Gastrocnemius medialis (tissue), 4 donors: Measurements from ENCODE around the gene KIF22. TPM values are rescaled to one million over a fixed set of nuclear protein-coding genes. Genes with fewer than 3 reads are reported as not detected.
A peak's percentile ranks its signal among the peaks of the same experiment; 100 is the strongest.
"Not testable (repeated sequence)": the region's sequence is repeated elsewhere in the genome, so short reads cannot be mapped to it uniquely, and the experiment has no call there.

Experiments used
- ATAC-seq, 2 donors: fragments of 150-250 bp; one replicate each; pipeline ENCODE4 v1.9.1; 2016
- DNase-seq, 2 donors: peaks; one replicate each; pipeline ENCODE4 v3.0.0-alpha.2; 2019
- H3K27ac ChIP-seq, 4 donors: fragments of 200-600 bp; sonication (generic); 1 replicate in 1 of 4; 2 replicates in 3 of 4; pipeline ENCODE4 v1.5.1; 2016 to 2018; ENCODE audit warnings: mild to moderate bottlenecking in 2 of 4, moderate library complexity in 1 of 4
- H3K27me3 ChIP-seq, 3 donors: fragments of 200-600 bp; sonication (generic) in 2 of 3; 1 replicate in 1 of 3; 2 replicates in 2 of 3; pipeline versions ENCODE4 v1.5.1 to v1.6.0; 2016 to 2019; ENCODE audit warnings: mild to moderate bottlenecking in 1 of 3, moderate library complexity in 1 of 3
- H3K36me3 ChIP-seq, 2 donors: fragments of 200-600 bp; sonication (generic) in 1 of 2; one replicate each; pipeline ENCODE4 v1.5.1; 2017 to 2018
- H3K4me1 ChIP-seq, 2 donors: fragments of 200-600 bp; sonication (generic) in 1 of 2; one replicate each; pipeline ENCODE4 v1.5.1; 2016 to 2017; ENCODE audit warnings: mild to moderate bottlenecking in 2 of 2
- H3K4me3 ChIP-seq, 4 donors: fragments of 200-600 bp; sonication (generic) in 3 of 4; 1 replicate in 1 of 4; 2 replicates in 3 of 4; pipeline ENCODE4 v1.5.1; 2016 to 2019; ENCODE audit warnings: mild to moderate bottlenecking in 2 of 4
- H3K9me3 ChIP-seq, 3 donors: fragments of 200-600 bp; sonication (generic) in 2 of 3; 1 replicate in 1 of 3; 2 replicates in 2 of 3; pipeline ENCODE4 v1.5.1; 2016 to 2019
- POLR2A ChIP-seq, 2 donors: fragments of 450-650 bp; IDR thresholded peaks; one replicate each; pipeline ENCODE4 v1.6.1; 2017; ENCODE audit warnings: antibody characterized with exemption in 2 of 2, mild to moderate bottlenecking in 2 of 2, moderate library complexity in 2 of 2
- in situ Hi-C, 4 donors: fragments of 200-750 bp; cut with MboI; loops; one replicate each; pipeline versions ENCODE4 v1.15.0 to v1.8.0; 2017; ENCODE audit warnings: low sequenced_read_pairs in 4 of 4
- intact Hi-C: fragments of 100-400 bp; cut with DNase I; formaldehyde crosslinking; loops from one replicate; pipeline ENCODE4 v1.15.1; 2023; ENCODE audit warnings: low total_unique reads
- total RNA-seq, 4 donors: library from RNA; depleted of rRNA; stranded (reverse); fragments of >200 nt; gene quantifications; one replicate each; pipeline versions ENCODE4 v1.1.0 to v1.2.3, GENCODE V29; 2016
- TF ChIP-seq, protein P1 (sequence below), 5 experiments: fragments of 450-650 bp in 3 of 5; fragments of 200-600 bp in 2 of 5; sonication (generic) in 2 of 5; IDR thresholded peaks in 4 of 5; conservative IDR thresholded peaks in 1 of 5; 1 replicate in 4 of 5; 2 replicates in 1 of 5; pipeline ENCODE4 v1.5.1; 2016 to 2019; ENCODE audit warnings: antibody characterized with exemption in 5 of 5, mild to moderate bottlenecking in 3 of 5, moderate library complexity in 3 of 5

KIF22 gene
- total RNA-seq, 4 donors from 2014 or later, result 9.0 to 13.9 (median 12.8) TPM

DNA sequence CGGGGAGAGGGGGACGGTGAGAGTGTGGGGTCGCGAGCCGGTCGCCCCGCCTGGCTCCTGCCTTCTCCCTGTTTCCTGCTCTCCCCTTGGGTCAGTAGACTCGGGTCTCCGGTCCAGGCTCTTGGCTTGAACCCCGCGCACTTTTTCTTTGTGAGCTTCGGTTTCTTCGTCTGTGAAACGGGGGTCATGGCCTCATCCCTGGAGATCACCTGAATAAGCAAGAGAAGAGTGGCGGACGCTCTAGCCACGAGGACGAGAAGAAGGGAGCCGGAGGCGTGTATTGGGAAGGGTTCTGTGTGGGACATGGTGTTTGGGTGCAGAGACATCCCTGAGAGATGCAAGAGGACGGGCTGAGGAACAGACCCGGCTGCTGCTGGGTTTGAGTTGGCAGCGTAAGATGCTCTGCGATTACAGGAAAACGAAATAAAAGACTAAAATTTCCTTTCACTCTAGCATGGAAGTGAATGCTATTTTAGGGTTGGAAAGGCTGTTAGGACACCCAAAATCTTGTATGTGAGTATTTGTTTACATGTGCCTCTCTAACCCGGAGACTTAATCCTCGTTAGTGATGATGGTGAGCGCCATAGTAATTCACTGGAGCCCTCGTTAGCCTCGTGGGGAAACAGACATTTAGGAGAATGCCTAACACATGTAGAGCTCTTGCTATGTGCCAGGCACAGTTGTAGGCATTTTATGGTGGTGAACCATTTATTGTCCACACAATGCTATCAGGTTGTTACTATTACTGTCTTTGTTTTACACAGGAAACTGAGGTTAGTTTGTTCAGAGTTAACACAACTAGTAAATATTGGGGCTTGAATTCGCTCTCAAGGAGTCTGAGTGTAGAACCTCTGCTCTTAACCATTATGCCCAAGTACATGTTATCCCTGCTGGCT, 646 bp downstream of the KIF22 start:
- TF ChIP-seq POLR2A (IDR thresholded peaks at IDR 0.05), result no peak
- TF ChIP-seq, protein P1, sequence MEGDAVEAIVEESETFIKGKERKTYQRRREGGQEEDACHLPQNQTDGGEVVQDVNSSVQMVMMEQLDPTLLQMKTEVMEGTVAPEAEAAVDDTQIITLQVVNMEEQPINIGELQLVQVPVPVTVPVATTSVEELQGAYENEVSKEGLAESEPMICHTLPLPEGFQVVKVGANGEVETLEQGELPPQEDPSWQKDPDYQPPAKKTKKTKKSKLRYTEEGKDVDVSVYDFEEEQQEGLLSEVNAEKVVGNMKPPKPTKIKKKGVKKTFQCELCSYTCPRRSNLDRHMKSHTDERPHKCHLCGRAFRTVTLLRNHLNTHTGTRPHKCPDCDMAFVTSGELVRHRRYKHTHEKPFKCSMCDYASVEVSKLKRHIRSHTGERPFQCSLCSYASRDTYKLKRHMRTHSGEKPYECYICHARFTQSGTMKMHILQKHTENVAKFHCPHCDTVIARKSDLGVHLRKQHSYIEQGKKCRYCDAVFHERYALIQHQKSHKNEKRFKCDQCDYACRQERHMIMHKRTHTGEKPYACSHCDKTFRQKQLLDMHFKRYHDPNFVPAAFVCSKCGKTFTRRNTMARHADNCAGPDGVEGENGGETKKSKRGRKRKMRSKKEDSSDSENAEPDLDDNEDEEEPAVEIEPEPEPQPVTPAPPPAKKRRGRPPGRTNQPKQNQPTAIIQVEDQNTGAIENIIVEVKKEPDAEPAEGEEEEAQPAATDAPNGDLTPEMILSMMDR (IDR thresholded peaks at IDR 0.05 in 4 of 5, conservative IDR thresholded peaks at IDR 0.05 in 1 of 5), result no peak
- DNase-seq (no peak), ATAC-seq (no peak)
- Histone ChIP-seq H3K9me3 (no peaks in the 10 kb centered on the region), H3K4me3 (peak overlapping the region; percentile 79 to 95 (median 92)), H3K36me3 (no peaks in the 10 kb centered on the region), H3K27ac (peak overlapping the region; percentile 60 to 95 (median 75)), H3K4me1 (peaks cover 18 to 23% of the 10 kb centered on the region in 2 donors), H3K27me3 (no peaks in the 10 kb centered on the region)
- in situ Hi-C loops (no loop called here), intact Hi-C loops (loop anchor here (1.0 to 10.0 kb wide), 7 partner anchors 14 to 1924 kb away; partner anchors contain the start of genes CDIPT, INO80E, KCTD13 and PAGR1)

DNA sequence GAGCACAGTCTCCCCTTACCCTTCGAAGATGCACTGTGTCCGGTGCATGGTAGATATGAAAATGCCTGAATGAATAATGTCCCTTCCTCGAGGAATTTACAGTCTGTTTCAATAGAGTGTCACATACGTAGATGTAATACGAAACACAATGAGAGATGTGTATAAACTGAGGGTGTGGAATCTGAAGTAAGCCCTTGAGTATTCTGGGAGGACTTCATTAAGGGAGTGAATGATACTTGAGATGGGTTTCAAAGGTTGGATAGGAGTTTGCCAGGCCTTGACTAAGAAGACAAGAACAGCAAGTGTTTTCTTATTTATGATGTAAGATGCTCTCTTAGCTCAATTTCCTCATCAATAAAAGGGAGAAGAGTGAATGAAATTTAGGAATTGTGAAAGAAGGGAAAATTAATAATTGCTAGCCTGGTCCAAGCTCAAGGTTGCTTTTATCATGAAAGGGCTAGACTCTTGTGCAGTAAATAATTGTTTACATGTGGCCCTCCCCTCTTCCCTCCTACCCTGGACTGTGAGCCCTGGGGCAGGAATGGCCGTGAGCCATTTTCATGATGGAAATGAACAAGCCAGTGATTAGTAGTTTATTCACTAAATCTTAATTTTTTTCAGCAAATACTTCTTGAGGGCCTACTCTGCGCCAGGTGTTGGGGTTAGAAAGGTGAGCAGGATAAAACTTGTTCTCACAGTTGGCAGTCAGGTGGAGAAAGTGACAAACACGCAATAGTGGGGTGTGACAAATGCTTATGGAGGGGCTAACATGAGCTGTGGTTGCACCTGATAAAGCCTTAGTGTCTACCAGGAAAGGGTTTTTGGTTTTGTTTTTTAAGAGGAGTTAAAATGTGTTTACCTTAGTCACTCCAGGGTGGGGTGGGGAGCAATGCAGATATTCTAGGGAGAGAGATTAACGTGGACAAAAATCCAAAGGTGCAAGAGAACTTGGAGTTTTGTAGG, 1.6 kb downstream of the KIF22 start:
- ATAC-seq, result no peak
- no peak for DNase-seq
- intact Hi-C loops (loop anchor here (2.0 to 10.0 kb wide), 3 partner anchors 71 to 1923 kb away; partner anchors contain the start of genes CDIPT and KCTD13), in situ Hi-C loops (no loop called here)
- no peak overlapping the region for H3K27ac ChIP-seq
- peak overlapping the region in 1 of 4 donors; percentile 93 for H3K4me3 ChIP-seq
- no peaks in the 10 kb centered on the region for H3K27me3 ChIP-seq
- peaks cover 18 to 23% of the 10 kb centered on the region in 2 donors for H3K4me1 ChIP-seq
- no peaks in the 10 kb centered on the region for H3K9me3 ChIP-seq
- peaks cover 0 to 4% of the 10 kb centered on the region in 2 donors for H3K36me3 ChIP-seq
- TF ChIP-seq POLR2A (IDR thresholded peaks at IDR 0.05), result no peak
- TF ChIP-seq, protein P1 (IDR thresholded peaks at IDR 0.05 in 4 of 5, conservative IDR thresholded peaks at IDR 0.05 in 1 of 5), result no peak

DNA sequence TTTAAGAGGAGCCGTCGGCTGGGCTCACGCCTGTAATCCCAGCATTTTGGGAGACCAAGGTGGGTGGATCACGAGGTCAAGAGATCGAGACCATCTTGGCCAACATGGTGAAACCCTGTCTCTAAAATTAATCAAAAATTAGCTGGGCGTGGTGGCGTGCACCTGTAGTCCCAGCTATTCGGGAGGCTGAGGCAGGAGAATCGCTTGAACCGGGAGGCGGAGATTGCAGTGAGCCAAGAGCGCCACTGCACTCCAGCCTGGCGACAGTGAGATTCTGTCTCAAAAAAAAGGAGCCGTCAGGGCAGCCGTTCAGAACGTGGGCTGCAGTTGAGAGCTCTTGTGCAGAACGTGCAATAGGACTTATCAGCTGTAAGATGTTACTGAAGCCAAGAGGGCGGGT, 2.6 kb downstream of the KIF22 start:
- H3K27ac ChIP-seq, in situ Hi-C loops, H3K4me3 ChIP-seq, DNase-seq, H3K9me3 ChIP-seq, ATAC-seq, H3K27me3 ChIP-seq: not testable (repeated sequence)
- intact Hi-C loops, result loop anchor here (5.0 to 10.0 kb wide), 2 partner anchors 134 to 1922 kb away; partner anchors contain the start of gene KCTD13
- peaks cover 18 to 23% of the 10 kb centered on the region in 2 donors for H3K4me1 ChIP-seq
- peaks cover 0 to 11% of the 10 kb centered on the region in 2 donors for H3K36me3 ChIP-seq

DNA sequence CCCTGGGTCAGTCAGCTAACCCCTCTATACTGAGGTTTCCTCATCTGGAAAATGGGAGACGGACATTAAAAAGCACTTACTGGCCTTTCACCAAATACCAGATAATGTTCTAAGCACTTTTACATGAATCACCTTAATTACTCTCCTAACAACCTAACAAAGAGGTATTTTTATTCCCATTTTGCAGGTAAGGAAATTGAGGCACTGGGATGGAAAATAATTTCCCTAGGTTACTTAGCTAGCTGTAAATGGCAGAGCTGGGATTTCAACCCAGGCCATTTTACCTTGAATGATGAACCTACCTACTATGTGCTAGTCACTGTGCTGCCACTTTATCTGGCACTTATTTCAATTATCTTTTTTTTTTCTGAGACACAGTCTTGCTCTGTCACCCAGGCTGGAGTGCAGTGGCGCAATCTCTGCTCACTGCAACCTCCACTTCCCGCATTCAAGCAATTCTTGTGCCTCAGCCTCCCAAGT, 3.7 kb downstream of the KIF22 start:
- Histone ChIP-seq H3K9me3 (no peaks in the 10 kb centered on the region), H3K27me3 (no peaks in the 10 kb centered on the region), H3K4me3 (no peak overlapping the region), H3K4me1 (peaks cover 18 to 23% of the 10 kb centered on the region in 2 donors), H3K36me3 (peaks cover 0 to 22% of the 10 kb centered on the region in 2 donors), H3K27ac (no peak overlapping the region)
- ATAC-seq, result no peak
- in situ Hi-C loops, result no loop called here
- intact Hi-C loops, result loop anchor here (5.0 to 10.0 kb wide), 2 partner anchors 133 to 1921 kb away; partner anchors contain the start of gene KCTD13
- no peak for TF ChIP-seq POLR2A (IDR thresholded peaks at IDR 0.05)
- TF ChIP-seq, protein P1 (IDR thresholded peaks at IDR 0.05 in 4 of 5, conservative IDR thresholded peaks at IDR 0.05 in 1 of 5), result no peak
- no peak for DNase-seq
